WTC11 (cell line): ENCODE measurements around the gene MRTFA. TPM values are rescaled to one million over a fixed set of nuclear protein-coding genes. Genes with fewer than 3 reads are reported as not detected.

Experiments
- ATAC-seq: fragments of 200-7000 bp; cut with Tn5 transposase; 2 replicates; pipeline ENCODE4 v1.10.0; 2021; ENCODE audit warnings: mild to moderate bottlenecking, moderate library complexity
- CTCF ChIA-PET: fragments of 300-600 bp; sonication (Branson Sonifier 250); formaldehyde crosslinking; loops from one replicate; lab custom pipeline; 2021; ENCODE audit warnings: antibody characterized with exemption; lab: Charles Lee
- POLR2A ChIA-PET: fragments of 350-600 bp; sonication (Branson Sonifier 250); formaldehyde crosslinking; loops from one replicate; lab custom pipeline; 2021; ENCODE audit warnings: antibody characterized with exemption; lab: Charles Lee
- DNase-seq: peaks from one replicate; pipeline ENCODE4 v3.0.0; 2021; ENCODE audit warnings: low spot score
- H3K27ac Mint-ChIP-seq: 2 replicates; pipeline ENCODE4 v1.8.0; 2021; ENCODE audit warnings: mixed read lengths
- H3K27me3 Mint-ChIP-seq: 2 replicates; pipeline ENCODE4 v1.8.0; 2021; ENCODE audit warnings: low read depth, mild to moderate bottlenecking, moderate library complexity, mixed read lengths
- H3K36me3 Mint-ChIP-seq: 2 replicates; pipeline ENCODE4 v1.8.0; 2021; ENCODE audit warnings: mixed read lengths
- H3K4me1 Mint-ChIP-seq: 2 replicates; pipeline ENCODE4 v1.8.0; 2022; ENCODE audit warnings: mixed read lengths
- H3K4me3 Mint-ChIP-seq: 2 replicates; pipeline ENCODE4 v1.8.0; 2021; ENCODE audit warnings: mild to moderate bottlenecking, moderate library complexity, mixed read lengths
- H3K9me3 Mint-ChIP-seq: 2 replicates; pipeline ENCODE4 v1.8.0; 2021; ENCODE audit warnings: mixed read lengths
- CDX4 ChIP-seq: fragments of 250-450 bp; sonication (Bioruptor Pico); IDR thresholded peaks from 2 replicates; pipeline ENCODE4 v1.9.0; 2021; ENCODE audit warnings: moderate library complexity, mild to moderate bottlenecking, inconsistent platforms, borderline replicate concordance
- CREM ChIP-seq: sonication (generic); formaldehyde crosslinking; IDR thresholded peaks from 2 replicates; pipeline ENCODE4 v1.8.1; 2022; ENCODE audit warnings: mild to moderate bottlenecking, missing genetic modification reagents, moderate library complexity
- CTCF ChIP-seq: fragments of 200-600 bp; IDR thresholded peaks from 2 replicates; pipeline ENCODE4 v1.8.0; 2022; ENCODE audit warnings: antibody characterized with exemption
- E2F5 ChIP-seq: sonication (generic); formaldehyde crosslinking; IDR thresholded peaks from 2 replicates; pipeline ENCODE4 v1.8.1; 2022; ENCODE audit warnings: mild to moderate bottlenecking, moderate library complexity, missing genetic modification reagents
- FOXJ3 ChIP-seq: sonication (generic); formaldehyde crosslinking; IDR thresholded peaks from 2 replicates; pipeline ENCODE4 v1.9.0; 2021; ENCODE audit warnings: missing genetic modification reagents, mild to moderate bottlenecking, borderline replicate concordance
- MAX ChIP-seq: sonication (generic); formaldehyde crosslinking; IDR thresholded peaks from 2 replicates; pipeline ENCODE4 v1.8.0; 2022; ENCODE audit warnings: mild to moderate bottlenecking, missing genetic modification reagents
- MXD4 ChIP-seq: fragments of 250-450 bp; sonication (Bioruptor Pico); IDR thresholded peaks from 2 replicates; pipeline ENCODE4 v1.8.0; 2021; ENCODE audit warnings: mild to moderate bottlenecking, moderate library complexity, borderline replicate concordance
- NR1H2 ChIP-seq: sonication (generic); formaldehyde crosslinking; IDR thresholded peaks from 2 replicates; pipeline ENCODE4 v1.9.0; 2021; ENCODE audit warnings: mild to moderate bottlenecking, moderate library complexity, missing genetic modification reagents
- NR2C2 ChIP-seq: sonication (generic); formaldehyde crosslinking; IDR thresholded peaks from 2 replicates; pipeline ENCODE4 v1.8.0; 2022; ENCODE audit warnings: mild to moderate bottlenecking, missing genetic modification reagents
- TEAD1 ChIP-seq: sonication (generic); formaldehyde crosslinking; IDR thresholded peaks from 2 replicates; pipeline ENCODE4 v1.8.0; 2022; ENCODE audit warnings: mild to moderate bottlenecking, missing genetic modification reagents
- ZBTB43 ChIP-seq: sonication (generic); formaldehyde crosslinking; IDR thresholded peaks from 2 replicates; pipeline ENCODE4 v1.8.1; 2023; ENCODE audit warnings: mild to moderate bottlenecking, missing genetic modification reagents
- ZNF281 ChIP-seq: sonication (generic); formaldehyde crosslinking; IDR thresholded peaks from 2 replicates; pipeline ENCODE4 v1.8.0; 2023; ENCODE audit warnings: mild to moderate bottlenecking, missing genetic modification reagents
- ZNF512 ChIP-seq: sonication (generic); formaldehyde crosslinking; IDR thresholded peaks from 2 replicates; pipeline ENCODE4 v1.8.1; 2022; ENCODE audit warnings: missing genetic modification reagents, borderline replicate concordance
- total RNA-seq: library from RNA; stranded (reverse); gene quantifications from 3 replicates; pipeline ENCODE4 v1.2.3, GENCODE V29; 2021

Gene MRTFA
- total RNA-seq, 1 experiment from 2014 or later, result 48.4 TPM

- peaks cover 14% of the 10 kb centered on the region; the same call in 1 of the 2 replicates for H3K9me3 Mint-ChIP-seq
- H3K27ac Mint-ChIP-seq, result no peak overlapping the region
- ChIA-PET CTCF (no interaction called here), POLR2A (no interaction called here)
- ATAC-seq (no peak), DNase-seq (no peak)
- no peak overlapping the region for H3K4me3 Mint-ChIP-seq
- H3K36me3 Mint-ChIP-seq, result no peaks in the 10 kb centered on the region; the same call in 1 of the 2 replicates
- no peaks in the 10 kb centered on the region for H3K27me3 Mint-ChIP-seq
- 0 out of 2 replicates have a peak, but pooled peaks cover 5% of the 10 kb centered on the region for H3K4me1 Mint-ChIP-seq
- TF ChIP-seq NR1H2 (CRISPR knock-in tag) (no peak), CREM (no peak)
Observed at GRCh38 chr22:40441761-40442390, 194.6 kb downstream of the MRTFA start.

- Mint-ChIP-seq H3K27ac (peak overlapping the region; percentile 22), H3K4me1 (0 out of 2 replicates have a peak, but pooled peaks cover 9% of the 10 kb centered on the region), H3K9me3 (no peaks in the 10 kb centered on the region), H3K4me3 (no peak overlapping the region), H3K36me3 (no peaks in the 10 kb centered on the region), H3K27me3 (no peaks in the 10 kb centered on the region)
- POLR2A ChIA-PET, result interaction anchor here (0.6 to 0.8 kb wide), 3 partner anchors 12 to 203 kb away, joined by 3 to 6 read pairs (median 3); no protein-coding TSS in a partner anchor
- peak; percentile 76 for ATAC-seq
- TF ChIP-seq NR2C2 (CRISPR knock-in tag) (no peak), CTCF (peak; percentile 54; the same call in 1 of the 2 replicates), MXD4 (CRISPR knock-in tag) (no peak), CDX4 (no peak)
- CTCF ChIA-PET, result interaction anchor here (0.6 to 5.0 kb wide), 49 partner anchors 9 to 957 kb away, joined by 3 to 54 read pairs (median 4); partner anchors contain the start of genes MCHR1 and MRTFA
- DNase-seq, result no peak
Observed at GRCh38 chr22:40436505-40437431, 199.8 kb downstream of the MRTFA start.

GRCh38 chr22:40434745-40435144 is 201.8 kb downstream of the MRTFA start:
- DNase-seq, result no peak
- Mint-ChIP-seq H3K9me3 (no peaks in the 10 kb centered on the region), H3K4me1 (0 out of 2 replicates have a peak, but pooled peaks cover 9% of the 10 kb centered on the region), H3K36me3 (peaks cover 4% of the 10 kb centered on the region; the same call in 1 of the 2 replicates), H3K27ac (no peak overlapping the region), H3K27me3 (no peaks in the 10 kb centered on the region), H3K4me3 (no peak overlapping the region)
- no peak for ATAC-seq
- CTCF ChIA-PET, result interaction anchor here (5.0 kb wide), 1 partner anchor 211 kb away, joined by 54 read pairs; no protein-coding TSS in a partner anchor
- POLR2A ChIA-PET, result no interaction called here
- TF ChIP-seq ZBTB43 (CRISPR knock-in tag), result no peak
- TF ChIP-seq CTCF, result no peak
- TF ChIP-seq ZNF512 (CRISPR knock-in tag), result no peak
- TF ChIP-seq FOXJ3 (CRISPR knock-in tag), result no peak
- TF ChIP-seq E2F5 (CRISPR knock-in tag), result no peak
- TF ChIP-seq TEAD1 (CRISPR knock-in tag), result no peak
- no peak for TF ChIP-seq NR2C2 (CRISPR knock-in tag)
- TF ChIP-seq MAX, result no peak
- TF ChIP-seq ZNF281, result no peak
- TF ChIP-seq, all 79 proteins: peak for 0
